Stimulated activated CD4-positive, alpha-beta T cell treated with anti-CD3 and anti-CD28 coated beads, Interleukin-12 subunit alpha, Interleukin-12 subunit beta, amount 100 ng/mL, for 24 hours (primary cell): ENCODE results near the gene FASTKD3.
A peak's percentile ranks its signal among the peaks of the same experiment; 100 is the strongest.

Source experiments
- DNase-seq, 2 experiments: peaks; one replicate each; pipeline ENCODE4 v3.0.0-alpha.2; 2020; ENCODE audit warnings: low read depth in 2 of 2

The FASTKD3 gene

GRCh38 chr5:7849681-7850394 is 19.0 kb downstream of the FASTKD3 start:
- DNase-seq, result no peak

GRCh38 chr5:7848296-7848695 is 20.5 kb downstream of the FASTKD3 start:
- no peak for DNase-seq

- DNase-seq, result no peak
These were observed 22.5 kb downstream of the FASTKD3 start for GRCh38 chr5:7846327-7846726.

- no peak for DNase-seq
These were observed 23.3 kb downstream of the FASTKD3 start for GRCh38 chr5:7845557-7845956.

- DNase-seq, result no peak
These were observed 23.9 kb downstream of the FASTKD3 start for GRCh38 chr5:7844901-7845300.

GRCh38 chr5:7842531-7842930 is 26.3 kb downstream of the FASTKD3 start:
- no peak for DNase-seq

- DNase-seq, result no peak
These were observed 31.4 kb downstream of the FASTKD3 start for GRCh38 chr5:7837403-7837802.

- no peak for DNase-seq
These were observed 33.8 kb downstream of the FASTKD3 start for GRCh38 chr5:7834982-7835381.

GRCh38 chr5:7828269-7828668 is 40.6 kb downstream of the FASTKD3 start:
- no peak for DNase-seq

- DNase-seq, result no peak
These were observed 41.2 kb downstream of the FASTKD3 start for GRCh38 chr5:7827610-7828009.

GRCh38 chr5:7825630-7826029 is 43.2 kb downstream of the FASTKD3 start:
- no peak for DNase-seq

GRCh38 chr5:7824995-7825394 is 43.8 kb downstream of the FASTKD3 start:
- DNase-seq, result no peak

GRCh38 chr5:7823594-7823993 is 45.2 kb downstream of the FASTKD3 start:
- DNase-seq, result no peak

GRCh38 chr5:7822449-7822848 is 46.4 kb downstream of the FASTKD3 start:
- no peak for DNase-seq

GRCh38 chr5:7816535-7816901 is 52.3 kb downstream of the FASTKD3 start:
- no peak for DNase-seq

GRCh38 chr5:7815892-7816534 is 52.8 kb downstream of the FASTKD3 start:
- peak; percentile 22 to 66 for DNase-seq

GRCh38 chr5:7814816-7815215 is 54.0 kb downstream of the FASTKD3 start:
- no peak for DNase-seq

GRCh38 chr5:7813576-7813975 is 55.3 kb downstream of the FASTKD3 start:
- no peak for DNase-seq

- no peak for DNase-seq
These were observed 55.8 kb downstream of the FASTKD3 start for GRCh38 chr5:7813007-7813406.

GRCh38 chr5:7811715-7812114 is 57.1 kb downstream of the FASTKD3 start:
- DNase-seq, result no peak
